Right renal pelvis (tissue), 4 donors: ENCODE data around the gene TNPO2. TPM values are rescaled to one million over a fixed set of nuclear protein-coding genes. Genes with fewer than 3 reads are reported as not detected.

Experiments
- DNase-seq, 4 donors: peaks; one replicate each; pipeline ENCODE4 v3.0.0-alpha.2; 2013; ENCODE audit warnings: low read depth in 4 of 4, low spot score in 3 of 4, missing footprints in 1 of 4
- polyA plus RNA-seq, 4 donors: library from polyadenylated mRNA; unstranded; fragments of 120-200 nt; gene quantifications; one replicate each; pipeline ENCODE4 v1.2.1, GENCODE V29; 2013; ENCODE audit not compliant: insufficient read length in 4 of 4

The TNPO2 gene
- polyA plus RNA-seq, 4 donors: 65.4 to 76.8 (median 68.6) TPM

GRCh38 chr19:12655546-12655945 is 68.2 kb downstream of the TNPO2 start:
- no peak for DNase-seq

- no peak for DNase-seq
These were observed 71.5 kb downstream of the TNPO2 start for GRCh38 chr19:12652219-12652618.

DNA sequence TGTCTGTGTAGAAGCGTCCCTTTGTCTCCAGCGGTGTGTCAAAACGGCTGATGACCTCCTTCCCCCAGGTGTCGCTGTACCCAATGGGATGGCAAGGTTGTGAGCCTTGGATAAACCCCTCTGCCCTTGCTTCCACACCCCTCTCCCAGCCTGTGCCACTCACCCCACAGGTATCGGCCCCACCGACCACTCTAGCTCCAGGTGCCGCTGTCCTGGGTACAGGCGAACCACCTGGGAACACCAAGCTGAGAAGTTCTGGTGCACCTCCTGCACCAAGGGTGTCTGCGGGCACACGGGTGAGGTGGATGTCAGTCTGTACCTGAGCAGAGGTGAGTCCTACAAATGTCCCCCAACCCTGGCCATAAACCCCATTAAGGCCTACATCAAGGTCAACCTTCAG is 73.8 kb downstream of the TNPO2 start:
- DNase-seq: no peak

Other genes starting within 250 kb of the TNPO2 start
- 1 to 10 TPM; 7.2 to 9.7 (median 9.0) TPM for gene ZNF709, start 239.1 kb downstream of the TNPO2 start, polyA plus RNA-seq
- gene ZNF564, start 172.4 kb downstream of the TNPO2 start, polyA plus RNA-seq: 10 to 100 TPM; 13.5 to 15.9 (median 14.9) TPM
- 1 to 10 TPM; 3.9 to 5.1 (median 4.9) TPM for gene ZNF490, start 113.1 kb downstream of the TNPO2 start, polyA plus RNA-seq
- 10 to 100 TPM; 18.3 to 26.1 (median 24.1) TPM for gene ZNF791, start 113.0 kb downstream of the TNPO2 start, polyA plus RNA-seq
- 10 to 100 TPM; 24.9 to 35.3 (median 29.7) TPM for gene MAN2B1, start 57.2 kb downstream of the TNPO2 start, polyA plus RNA-seq
- 10 to 100 TPM; 14.1 to 21.4 (median 15.0) TPM for gene WDR83, start 57.1 kb downstream of the TNPO2 start, polyA plus RNA-seq
- 10 to 100 TPM; 70.5 to 84.3 (median 75.8) TPM for gene DHPS, start 42.1 kb downstream of the TNPO2 start, polyA plus RNA-seq
- under 1 TPM in 2 of 4 donors, not detected in 2; 0.39 to 0.56 TPM for gene GNG14, start 35.9 kb downstream of the TNPO2 start, polyA plus RNA-seq
- 10 to 100 TPM; 12.1 to 18.5 (median 13.1) TPM for gene FBXW9, start 27.3 kb downstream of the TNPO2 start, polyA plus RNA-seq
- 100 to 1,000 TPM; 155 to 204 (median 164) TPM for gene TRIR, start 10.8 kb upstream of the TNPO2 start, polyA plus RNA-seq
- 10 to 100 TPM; 80.1 to 95.8 (median 88.6) TPM for gene GET3, start 13.6 kb upstream of the TNPO2 start, polyA plus RNA-seq
- gene BEST2, start 27.9 kb upstream of the TNPO2 start, polyA plus RNA-seq: under 1 TPM in 1 of 4 donors, not detected in 3; 0.12 TPM
- 10 to 100 TPM; 39.0 to 61.9 (median 42.5) TPM for gene HOOK2, start 51.6 kb upstream of the TNPO2 start, polyA plus RNA-seq
- gene JUNB, start 67.6 kb upstream of the TNPO2 start, polyA plus RNA-seq: 10 to 100 TPM; 20.1 to 50.8 (median 38.2) TPM
- 100 to 1,000 TPM; 295 to 351 (median 312) TPM for gene PRDX2, start 77.9 kb upstream of the TNPO2 start, polyA plus RNA-seq
- gene THSD8, start 78.1 kb upstream of the TNPO2 start, polyA plus RNA-seq: 10 to 100 TPM in 1 of 4 donors, 1 to 10 TPM in 3; 5.6 to 13.3 (median 7.5) TPM
- 10 to 100 TPM; 29.2 to 42.0 (median 31.2) TPM for gene RNASEH2A, start 82.7 kb upstream of the TNPO2 start, polyA plus RNA-seq
- under 1 TPM in 1 of 4 donors, not detected in 3; 0.08 TPM for gene RTBDN, start 110.6 kb upstream of the TNPO2 start, polyA plus RNA-seq
- gene MAST1, start 114.6 kb upstream of the TNPO2 start, polyA plus RNA-seq: 1 to 10 TPM in 2 of 4 donors, under 1 TPM in 2; 0.91 to 1.6 (median 1.1) TPM
- 10 to 100 TPM; 11.9 to 16.2 (median 12.7) TPM for gene DNASE2, start 157.5 kb upstream of the TNPO2 start, polyA plus RNA-seq
- gene KLF1, start 163.3 kb upstream of the TNPO2 start, polyA plus RNA-seq: under 1 TPM; 0.41 to 0.49 (median 0.44) TPM
- 10 to 100 TPM; 24.7 to 36.2 (median 30.4) TPM for gene GCDH, start 167.2 kb upstream of the TNPO2 start, polyA plus RNA-seq
- gene SYCE2, start 195.4 kb upstream of the TNPO2 start, polyA plus RNA-seq: 1 to 10 TPM; 2.0 to 3.2 (median 2.9) TPM
- 10 to 100 TPM; 48.8 to 62.7 (median 49.4) TPM for gene FARSA, start 209.8 kb upstream of the TNPO2 start, polyA plus RNA-seq
- 100 to 1,000 TPM; 804 to 950 (median 938) TPM for gene CALR, start 214.7 kb upstream of the TNPO2 start, polyA plus RNA-seq
- 10 to 100 TPM; 73.2 to 97.1 (median 81.5) TPM for gene RAD23A, start 221.9 kb upstream of the TNPO2 start, polyA plus RNA-seq
- 10 to 100 TPM; 27.8 to 45.8 (median 30.0) TPM for gene GADD45GIP1, start 233.3 kb upstream of the TNPO2 start, polyA plus RNA-seq
- gene DAND5, start 245.6 kb upstream of the TNPO2 start, polyA plus RNA-seq: under 1 TPM in 2 of 4 donors, not detected in 2; 0.10 to 0.14 TPM